Smooth muscle cell (in vitro differentiated cells): ENCODE measurements around the gene ERCC6. TPM values are rescaled to one million over a fixed set of nuclear protein-coding genes. Genes with fewer than 3 reads are reported as not detected.

Experiments used
- DNase-seq: peaks from one replicate; lab custom pipeline; 2025; ENCODE audit not compliant: unreplicated experiment; lab: John Stamatoyannopoulos, UW
- H2AFZ ChIP-seq: fragments of 200-600 bp; sonication (generic); 2 replicates; pipeline ENCODE4 v1.6.0; 2016; ENCODE audit warnings: antibody characterized with exemption, low read depth, mild to moderate bottlenecking
- H3F3A ChIP-seq: fragments of 200-600 bp; sonication (generic); 2 replicates; pipeline ENCODE4 v1.6.0; 2017; ENCODE audit warnings: antibody characterized with exemption, low read depth
- H3K27ac ChIP-seq: fragments of 200-600 bp; sonication (generic); 2 replicates; pipeline ENCODE4 v1.5.1; 2016; ENCODE audit warnings: low read depth, mild to moderate bottlenecking
- H3K27me3 ChIP-seq: fragments of 200-600 bp; sonication (generic); 2 replicates; pipeline ENCODE4 v1.6.1; 2016; ENCODE audit warnings: low read depth, mild to moderate bottlenecking
- H3K36me3 ChIP-seq: fragments of 200-600 bp; sonication (generic); 2 replicates; pipeline ENCODE4 v1.5.1; 2016; ENCODE audit warnings: low read depth
- H3K4me1 ChIP-seq: fragments of 200-600 bp; sonication (generic); 2 replicates; pipeline ENCODE4 v1.5.1; 2016; ENCODE audit warnings: low read depth
- H3K4me2 ChIP-seq: fragments of 200-600 bp; sonication (generic); 2 replicates; pipeline ENCODE4 v1.6.0; 2016; ENCODE audit warnings: mild to moderate bottlenecking
- H3K4me3 ChIP-seq: fragments of 200-600 bp; sonication (generic); 2 replicates; pipeline ENCODE4 v1.5.1; 2016; ENCODE audit warnings: mild to moderate bottlenecking
- H3K79me2 ChIP-seq: fragments of 200-600 bp; sonication (generic); 2 replicates; pipeline ENCODE4 v1.6.0; 2016; ENCODE audit warnings: low read depth, mild to moderate bottlenecking
- H3K9ac ChIP-seq: fragments of 200-600 bp; sonication (generic); 2 replicates; pipeline ENCODE4 v1.6.0; 2016; ENCODE audit warnings: low read depth
- H3K9me3 ChIP-seq: fragments of 200-600 bp; sonication (generic); replicated peaks from 2 replicates; pipeline ENCODE4 v1.5.1; 2016; ENCODE audit warnings: low read depth
- H4K20me1 ChIP-seq: fragments of 200-600 bp; sonication (generic); 2 replicates; pipeline ENCODE4 v1.6.0; 2016; ENCODE audit warnings: low read depth
- CTCF ChIP-seq: fragments of 200-600 bp; sonication (generic); IDR thresholded peaks from 2 replicates; pipeline ENCODE4 v1.5.1; 2017; ENCODE audit warnings: borderline replicate concordance, mild to moderate bottlenecking, antibody characterized with exemption; ENCODE audit not compliant: insufficient read depth, poor library complexity, severe bottlenecking
- WGBS: methylation state at CpG from one replicate; pipeline ENCODE4 v1.1.7; 2016; ENCODE audit warnings: low lambda C conversion rate; 5-methylcytosine and 5-hydroxymethylcytosine counted together
- polyA plus RNA-seq: library from polyadenylated mRNA; unstranded; fragments of >200 nt; fragmentation: Nextera tagmentation; extraction: Ambion mirVana; gene quantifications from 2 replicates; pipeline ENCODE4 v1.2.1, GENCODE V29; 2016
- total RNA-seq: library from RNA; depleted of rRNA; stranded (reverse); fragments of >200 nt; gene quantifications from 2 replicates; pipeline ENCODE4 v1.2.3, GENCODE V29; 2014

The ERCC6 gene
- total and polyA plus RNA-seq, 2 experiments from 2014 or later, result 7.2 to 14.9 TPM

DNA sequence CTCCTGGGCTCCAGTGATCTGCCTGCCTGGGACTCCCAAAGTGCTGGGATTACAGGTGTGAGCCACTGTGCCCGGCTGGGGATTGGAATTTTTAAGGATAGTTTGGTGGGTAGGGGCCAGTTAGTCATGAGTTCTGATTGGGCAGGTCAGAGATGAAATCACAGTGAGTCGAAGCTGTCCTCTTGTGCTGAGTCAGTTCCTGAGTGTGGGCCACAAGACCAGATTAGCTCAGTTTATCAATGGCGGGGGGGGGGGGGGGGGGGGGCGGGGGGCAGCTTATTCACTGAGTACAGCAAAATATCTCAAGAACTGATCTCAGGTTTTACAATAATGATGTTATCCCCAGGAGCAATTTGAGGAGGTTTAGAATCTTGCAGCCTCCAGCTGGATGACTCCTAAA, 11.6 kb upstream of the ERCC6 start:
- no peak for TF ChIP-seq CTCF
- no peak overlapping the region for H3K4me2 ChIP-seq
- no peaks in the 10 kb centered on the region for H4K20me1 ChIP-seq
- H2AFZ ChIP-seq, result no peak overlapping the region
- no peaks in the 10 kb centered on the region for H3K4me1 ChIP-seq
- no peaks in the 10 kb centered on the region for H3K36me3 ChIP-seq
- WGBS, result 6% methylated on average over 2 of the region's 4 CpGs
- H3F3A ChIP-seq, result peaks cover 5% of the 10 kb centered on the region
- H3K79me2 ChIP-seq, result no peaks in the 10 kb centered on the region
- H3K27ac ChIP-seq, result peak overlapping the region; percentile 51
- no peaks in the 10 kb centered on the region for H3K27me3 ChIP-seq
- DNase-seq, result no peak
- H3K4me3 ChIP-seq, result no peak overlapping the region
- H3K9me3 ChIP-seq, result no peaks in the 10 kb centered on the region
- H3K9ac ChIP-seq, result no peak overlapping the region

DNA sequence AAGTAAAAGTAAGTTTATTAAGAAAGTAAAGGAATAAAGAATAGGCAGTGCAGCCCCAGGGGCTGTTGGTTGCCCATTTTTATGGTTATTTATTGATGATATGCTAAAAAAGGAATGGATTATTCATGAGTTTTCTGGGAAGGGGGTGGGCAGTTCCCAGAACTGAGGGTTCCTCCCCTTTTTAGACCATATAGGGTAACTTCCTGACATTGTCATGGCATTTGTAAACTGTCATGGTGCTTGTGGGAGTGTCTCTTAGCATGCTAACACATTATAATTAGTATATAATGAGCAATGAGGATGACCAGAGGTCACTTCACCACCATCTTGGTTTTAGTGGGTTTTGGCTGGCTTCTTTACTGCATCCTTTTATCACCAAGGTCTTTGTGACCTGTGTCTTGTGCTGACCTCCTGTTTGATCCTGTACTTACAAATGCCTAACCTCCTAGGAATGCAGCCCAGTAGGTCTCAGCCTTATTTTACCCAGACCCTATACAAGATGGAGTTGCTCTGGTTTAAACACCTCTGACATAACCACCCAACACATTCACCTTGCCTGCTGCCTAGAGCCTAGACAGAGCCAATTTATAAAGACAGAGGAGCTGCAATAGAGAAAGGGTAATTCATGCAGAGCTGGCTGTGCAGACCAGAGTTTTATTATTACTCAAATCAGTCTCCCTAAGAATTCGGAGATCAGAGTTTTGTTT, 10.9 kb upstream of the ERCC6 start:
- DNase-seq, result no peak
- H3F3A ChIP-seq, result peaks cover 5% of the 10 kb centered on the region
- TF ChIP-seq CTCF, result no peak
- no peak overlapping the region for H2AFZ ChIP-seq
- WGBS, result 88% methylated on average over 1 of the region's 1 CpG
- no peaks in the 10 kb centered on the region for H3K9me3 ChIP-seq
- peak overlapping the region; percentile 51 for H3K27ac ChIP-seq
- H4K20me1 ChIP-seq, result no peaks in the 10 kb centered on the region
- no peaks in the 10 kb centered on the region for H3K27me3 ChIP-seq
- no peak overlapping the region for H3K4me2 ChIP-seq
- no peak overlapping the region for H3K9ac ChIP-seq
- no peaks in the 10 kb centered on the region for H3K36me3 ChIP-seq
- H3K79me2 ChIP-seq, result no peaks in the 10 kb centered on the region
- H3K4me3 ChIP-seq, result no peak overlapping the region
- no peaks in the 10 kb centered on the region for H3K4me1 ChIP-seq

DNA sequence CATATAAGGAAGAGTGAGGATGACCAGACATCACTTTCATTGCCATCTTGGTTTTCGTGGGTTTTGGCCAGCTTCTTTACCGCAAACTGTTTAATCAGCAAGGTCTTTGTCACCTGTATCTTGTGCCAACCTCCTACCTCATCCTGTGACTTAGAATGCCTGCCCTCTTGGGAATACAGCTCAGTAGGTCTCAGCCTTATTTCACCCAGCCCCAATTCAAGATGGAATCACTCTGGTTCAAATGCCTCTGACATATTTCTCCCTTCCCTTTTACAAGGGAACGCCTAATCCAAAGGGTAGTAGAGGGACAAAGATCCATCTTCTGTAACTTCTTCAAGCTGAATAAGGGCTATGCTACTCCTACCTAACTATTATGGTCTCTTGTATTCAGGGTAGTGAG, 4.7 kb upstream of the ERCC6 start:
- Histone ChIP-seq H3K4me2 (no peak overlapping the region), H3K27me3 (no peaks in the 10 kb centered on the region), H3K36me3 (no peaks in the 10 kb centered on the region), H3K9ac (no peak overlapping the region), H3K4me1 (no peaks in the 10 kb centered on the region), H3K9me3 (no peaks in the 10 kb centered on the region), H3K4me3 (no peak overlapping the region), H3K79me2 (peaks cover under 1% of the 10 kb centered on the region), H3K27ac (no peak overlapping the region), H3F3A (no peaks in the 10 kb centered on the region), H2AFZ (no peak overlapping the region), H4K20me1 (no peaks in the 10 kb centered on the region)
- WGBS, result 94% methylated on average over 3 of the region's 3 CpGs
- no peak for DNase-seq
- TF ChIP-seq CTCF, result no peak

GRCh38 chr10:49542353-49542752, 3.4 kb upstream of the ERCC6 start:
- DNase-seq, result no peak
- Histone ChIP-seq H3K9me3 (no peaks in the 10 kb centered on the region), H4K20me1 (no peaks in the 10 kb centered on the region), H3K27ac (no peak overlapping the region), H3K79me2 (peaks cover 13% of the 10 kb centered on the region), H3K4me1 (peaks cover 4% of the 10 kb centered on the region), H3F3A (no peaks in the 10 kb centered on the region), H2AFZ (no peak overlapping the region), H3K9ac (no peak overlapping the region), H3K4me2 (no peak overlapping the region), H3K27me3 (no peaks in the 10 kb centered on the region), H3K4me3 (no peak overlapping the region), H3K36me3 (no peaks in the 10 kb centered on the region)
- no peak for TF ChIP-seq CTCF
- WGBS, result 93% methylated on average over 4 of the region's 4 CpGs
